ENCODE results near the gene IMPACT.

Gene IMPACT

GRCh38 chr18:24482821-24483220 is 56.4 kb downstream of the IMPACT start:
- no peak for DNase-seq

DNA sequence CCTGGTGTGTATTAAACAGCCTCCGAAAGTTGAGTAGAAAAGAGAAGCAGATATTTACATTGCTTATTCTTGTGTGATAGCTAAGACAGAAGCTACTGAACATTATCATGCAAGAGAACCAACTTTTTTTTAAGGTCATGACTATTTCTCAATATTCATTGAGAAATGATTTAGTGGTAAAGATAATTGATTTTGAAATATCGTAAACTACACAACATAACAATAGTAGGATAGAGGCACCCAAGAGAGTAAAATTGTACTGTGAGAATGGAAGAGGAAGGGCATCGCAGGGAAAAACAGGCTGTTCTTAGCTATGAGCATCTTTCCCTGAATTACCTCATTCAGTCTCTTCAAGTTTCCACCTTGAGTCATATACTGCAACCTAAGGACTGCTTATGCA is 59.2 kb downstream of the IMPACT start:
- peak; percentile 60 to 76 for DNase-seq

DNA sequence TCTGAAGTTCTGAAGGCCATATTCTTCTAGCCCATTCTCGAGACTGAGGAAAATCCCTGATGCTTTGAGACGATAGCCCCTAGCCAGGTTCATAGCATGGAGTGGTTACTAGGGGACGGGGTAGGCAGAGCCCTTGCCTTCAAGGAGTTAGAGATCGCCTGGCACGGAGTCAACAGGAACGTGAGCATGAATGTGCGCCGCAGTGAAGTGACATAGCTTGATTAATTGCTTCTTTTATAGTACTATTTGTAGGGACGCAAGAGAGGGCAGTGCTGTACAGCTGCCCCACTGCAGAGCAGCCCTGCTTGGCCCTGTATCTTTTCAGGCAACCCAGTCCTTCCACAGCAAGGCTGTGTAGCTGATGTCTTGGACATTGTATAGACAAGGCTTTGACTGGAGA is 60.2 kb downstream of the IMPACT start:
- DNase-seq: no peak

GRCh38 chr18:24488824-24489493 is 62.5 kb downstream of the IMPACT start:
- peak; percentile 30 to 91 for DNase-seq

- DNase-seq: no peak
These were observed 64.1 kb downstream of the IMPACT start for GRCh38 chr18:24490539-24490938.

GRCh38 chr18:24491927-24492834 is 65.7 kb downstream of the IMPACT start:
- DNase-seq: no peak

GRCh38 chr18:24494586-24494985 is 68.1 kb downstream of the IMPACT start:
- no peak for DNase-seq

- no peak for DNase-seq
These were observed 70.7 kb downstream of the IMPACT start for GRCh38 chr18:24497031-24497754.

DNA sequence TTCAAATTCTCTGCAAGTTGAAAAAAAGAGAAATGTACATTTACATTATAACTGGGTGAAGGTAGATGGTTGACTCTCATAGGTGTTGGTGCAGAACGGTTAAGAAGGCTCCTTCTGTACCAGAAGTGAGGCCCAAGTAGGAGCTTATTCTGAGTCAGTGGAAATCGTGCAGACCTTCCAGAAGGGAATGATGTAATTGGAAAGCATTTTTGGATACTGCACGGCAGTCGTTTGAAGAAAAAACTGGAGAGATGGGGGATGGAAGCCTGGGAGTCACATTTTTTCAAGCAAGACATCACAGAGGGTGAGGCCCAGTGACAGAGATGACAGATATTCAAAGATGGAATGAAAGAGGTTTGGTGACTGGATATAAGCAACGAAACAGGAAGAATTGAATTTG is 73.3 kb downstream of the IMPACT start:
- DNase-seq: no peak

DNA sequence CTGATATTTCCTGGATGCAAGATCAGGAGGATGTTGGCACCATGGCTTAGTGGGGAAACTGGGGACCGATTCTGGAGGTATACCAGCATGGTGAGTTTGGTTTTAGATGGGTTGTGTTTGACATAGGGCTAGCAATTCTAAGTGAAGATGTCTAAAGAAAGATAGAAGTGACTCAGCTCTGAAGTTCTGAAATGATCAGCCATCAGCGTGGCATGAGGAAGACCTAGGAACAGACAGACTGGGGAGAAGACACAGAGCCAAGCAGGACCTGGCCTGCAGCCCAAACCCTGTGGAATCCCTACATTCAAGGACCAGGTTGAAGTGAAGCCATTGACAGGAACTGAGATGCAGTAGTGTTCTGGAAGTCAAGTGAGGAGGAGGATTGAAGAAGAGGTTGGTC is 73.7 kb downstream of the IMPACT start:
- DNase-seq: no peak

GRCh38 chr18:24500766-24501165 is 74.3 kb downstream of the IMPACT start:
- DNase-seq: no peak

GRCh38 chr18:24502667-24503523 is 76.4 kb downstream of the IMPACT start:
- no peak for DNase-seq
